Left cardiac atrium (tissue), 4 donors: ENCODE results near the gene SEC24D. TPM values are rescaled to one million over a fixed set of nuclear protein-coding genes. Genes with fewer than 3 reads are reported as not detected.
"Not testable (repeated sequence)": the region's sequence is repeated elsewhere in the genome, so short reads cannot be mapped to it uniquely, and the experiment has no call there.

ENCODE experiments used
- ATAC-seq, 2 donors: fragments of 200-7000 bp; cut with Tn5 transposase; one replicate each; pipeline ENCODE4 v1.9.1; 2020; ENCODE audit warnings: mild to moderate bottlenecking in 2 of 2, moderate library complexity in 2 of 2
- DNase-seq: peaks from one replicate; pipeline ENCODE4 v3.0.0-alpha.2; 2020
- intact Hi-C, 2 donors: fragments of 100-400 bp; cut with DNase I; formaldehyde crosslinking; loops; one replicate each; pipeline versions ENCODE4 v1.14.1 to v1.15.1; 2022 to 2023
- total RNA-seq, 2 donors: library from RNA; stranded (reverse); fragmentation: NEBNext Ultra II Directional; extraction: Animal tissue kit (Norgen Biotek cat#: 25700); gene quantifications; one replicate each; pipeline ENCODE4 v1.2.1, GENCODE V29; 2021
- donor health status: DM: no; HTN: yes; CAD: no.
- donor health status: DM: no; HTN: yes; CAD: no; lungs with severe emphysema.
- donor health status: DM: yes; HTN: yes; CAD: no.
- donor health status: Dilated cardiomyopathy.

Gene SEC24D
- total RNA-seq, 2 donors from 2014 or later, result 23.6 to 42.7 TPM

GRCh38 chr4:118817178-118817930 lies 18.6 kb downstream of the SEC24D start:
- intact Hi-C loops, result no loop called here
- no peak for DNase-seq
- ATAC-seq, result no peak

GRCh38 chr4:118816538-118817177 lies 19.3 kb downstream of the SEC24D start:
- no peak for ATAC-seq
- DNase-seq, result no peak
- intact Hi-C loops, result no loop called here

- DNase-seq (no peak), ATAC-seq (no peak)
- intact Hi-C loops, result no loop called here
Measured at GRCh38 chr4:118814891-118815290, 21.0 kb downstream of the SEC24D start.

GRCh38 chr4:118814058-118814457 lies 21.9 kb downstream of the SEC24D start:
- ATAC-seq, result peak; percentile 58 to 88
- DNase-seq, result no peak

GRCh38 chr4:118813561-118813960 lies 22.4 kb downstream of the SEC24D start:
- no peak for ATAC-seq
- intact Hi-C loops, result no loop called here
- no peak for DNase-seq

More at GRCh38 chr4:118814058-118814457, 21.9 kb downstream of the SEC24D start:
- intact Hi-C loops, result no loop called here

GRCh38 chr4:118811832-118812231 lies 24.1 kb downstream of the SEC24D start:
- no peak for ATAC-seq
- intact Hi-C loops, result no loop called here
- no peak for DNase-seq

- ATAC-seq, result peak; percentile 40 to 45
- intact Hi-C loops, result no loop called here
- DNase-seq, result no peak
Measured at GRCh38 chr4:118810991-118811764, 24.7 kb downstream of the SEC24D start.

GRCh38 chr4:118807659-118808058 lies 28.3 kb downstream of the SEC24D start:
- intact Hi-C loops, result no loop called here
- no peak for DNase-seq
- ATAC-seq, result no peak

- intact Hi-C loops, result no loop called here
- peak in 1 of 2 donors; percentile 35 for ATAC-seq
- no peak for DNase-seq
Measured at GRCh38 chr4:118803253-118803652, 32.7 kb downstream of the SEC24D start.

GRCh38 chr4:118801895-118802575 lies 33.9 kb downstream of the SEC24D start:
- DNase-seq, result no peak
- intact Hi-C loops, result no loop called here
- ATAC-seq, result peak in 1 of 2 donors; percentile 68

- DNase-seq (no peak), ATAC-seq (no peak)
- intact Hi-C loops, result no loop called here
Measured at GRCh38 chr4:118799231-118799942, 36.5 kb downstream of the SEC24D start.

- ATAC-seq, result no peak
- DNase-seq, result no peak
- intact Hi-C loops, result no loop called here
Measured at GRCh38 chr4:118798658-118799057, 37.3 kb downstream of the SEC24D start.

GRCh38 chr4:118797558-118798142 lies 38.3 kb downstream of the SEC24D start:
- DNase-seq (no peak), ATAC-seq (no peak)
- intact Hi-C loops, result no loop called here

GRCh38 chr4:118791690-118792446 lies 44.1 kb downstream of the SEC24D start:
- DNase-seq, intact Hi-C loops, ATAC-seq: not testable (repeated sequence)

GRCh38 chr4:118790544-118790943 lies 45.4 kb downstream of the SEC24D start:
- no peak for ATAC-seq

GRCh38 chr4:118788911-118789310 lies 47.0 kb downstream of the SEC24D start:
- intact Hi-C loops, result no loop called here
- DNase-seq, result no peak
- no peak for ATAC-seq

More at GRCh38 chr4:118790544-118790943, 45.4 kb downstream of the SEC24D start:
- intact Hi-C loops, result no loop called here
- no peak for DNase-seq

- ATAC-seq, result no peak
- DNase-seq, result no peak
- intact Hi-C loops, result no loop called here
Measured at GRCh38 chr4:118787844-118788380, 48.0 kb downstream of the SEC24D start.
